Nephron (organoid): ENCODE data around the gene SH3GLB2.
"Not testable (repeated sequence)": the region's sequence is repeated elsewhere in the genome, so short reads cannot be mapped to it uniquely, and the experiment has no call there.

Experiments used
- H3K27ac Mint-ChIP-seq, 3 experiments: 2 replicates each; pipeline ENCODE4 v1.8.0; 2020; ENCODE audit warnings: mixed read lengths in 3 of 3, mild to moderate bottlenecking in 2 of 3, moderate library complexity in 1 of 3
- H3K27me3 Mint-ChIP-seq: 2 replicates; pipeline ENCODE4 v1.8.0; 2021; ENCODE audit warnings: low read depth, mild to moderate bottlenecking, moderate library complexity, mixed read lengths
- H3K36me3 Mint-ChIP-seq: 2 replicates; pipeline ENCODE4 v1.8.0; 2020; ENCODE audit warnings: low read depth, mixed read lengths
- H3K4me1 Mint-ChIP-seq: 2 replicates; pipeline ENCODE4 v1.8.0; 2020; ENCODE audit warnings: mixed read lengths
- H3K4me3 Mint-ChIP-seq, 3 experiments: 2 replicates each; pipeline ENCODE4 v1.8.0; 2020; ENCODE audit warnings: mild to moderate bottlenecking in 3 of 3, mixed read lengths in 3 of 3, moderate library complexity in 2 of 3
- H3K9me3 Mint-ChIP-seq: 2 replicates; pipeline ENCODE4 v1.8.0; 2020; ENCODE audit warnings: mixed read lengths
- CTCF ChIP-seq, 3 experiments: fragments of 200-600 bp; sonication (generic); IDR thresholded peaks; one replicate each; pipeline ENCODE4 v1.5.0; 2021; ENCODE audit warnings: antibody characterized with exemption in 3 of 3; ENCODE audit not compliant: unreplicated experiment in 3 of 3

SH3GLB2 gene

GRCh38 chr9:129005336-129005997, 22.7 kb downstream of the SH3GLB2 start:
- H3K4me3 Mint-ChIP-seq = no peak overlapping the region
- peaks cover 49% of the 10 kb centered on the region for H3K36me3 Mint-ChIP-seq
- peaks cover 6% of the 10 kb centered on the region for H3K4me1 Mint-ChIP-seq
- no peaks in the 10 kb centered on the region for H3K27me3 Mint-ChIP-seq
- H3K9me3 Mint-ChIP-seq = no peaks in the 10 kb centered on the region
- peak overlapping the region in 1 of 3 experiments; percentile 29 for H3K27ac Mint-ChIP-seq
- TF ChIP-seq CTCF (IDR thresholded peaks at IDR 0.05; ENCODE audit: unreplicated experiment in 3 of 3) = no peak

GRCh38 chr9:129004173-129004572, 24.0 kb downstream of the SH3GLB2 start:
- not testable (repeated sequence) for H3K27me3 Mint-ChIP-seq, H3K27ac Mint-ChIP-seq, H3K4me3 Mint-ChIP-seq, H3K9me3 Mint-ChIP-seq, H3K4me1 Mint-ChIP-seq
- H3K36me3 Mint-ChIP-seq = peaks cover 59% of the 10 kb centered on the region

GRCh38 chr9:129002992-129003391, 25.1 kb downstream of the SH3GLB2 start:
- Mint-ChIP-seq H3K27ac (no peak overlapping the region), H3K9me3 (no peaks in the 10 kb centered on the region), H3K4me1 (peaks cover 6% of the 10 kb centered on the region)

GRCh38 chr9:129001504-129002325, 26.4 kb downstream of the SH3GLB2 start:
- no peaks in the 10 kb centered on the region for H3K4me1 Mint-ChIP-seq
- H3K4me3 Mint-ChIP-seq = no peak overlapping the region
- no peak for TF ChIP-seq CTCF (IDR thresholded peaks at IDR 0.05; ENCODE audit: unreplicated experiment in 3 of 3)
- no peaks in the 10 kb centered on the region for H3K9me3 Mint-ChIP-seq
- H3K27ac Mint-ChIP-seq = no peak overlapping the region
- peaks cover 72% of the 10 kb centered on the region for H3K36me3 Mint-ChIP-seq
- H3K27me3 Mint-ChIP-seq = no peaks in the 10 kb centered on the region

More at GRCh38 chr9:129002992-129003391, 25.1 kb downstream of the SH3GLB2 start:
- no peak for TF ChIP-seq CTCF (IDR thresholded peaks at IDR 0.05; ENCODE audit: unreplicated experiment in 3 of 3)
- Mint-ChIP-seq H3K4me3 (no peak overlapping the region), H3K36me3 (peaks cover 69% of the 10 kb centered on the region), H3K27me3 (no peaks in the 10 kb centered on the region)

- TF ChIP-seq CTCF (IDR thresholded peaks at IDR 0.05; ENCODE audit: unreplicated experiment in 3 of 3) = no peak
- Mint-ChIP-seq H3K27me3 (no peaks in the 10 kb centered on the region), H3K27ac (no peak overlapping the region), H3K4me1 (no peaks in the 10 kb centered on the region), H3K4me3 (no peak overlapping the region), H3K9me3 (no peaks in the 10 kb centered on the region), H3K36me3 (peaks cover 76% of the 10 kb centered on the region)
Measured at GRCh38 chr9:128999581-129000206, 28.4 kb downstream of the SH3GLB2 start.

GRCh38 chr9:128998462-128998861, 29.7 kb downstream of the SH3GLB2 start:
- no peak overlapping the region for H3K4me3 Mint-ChIP-seq
- no peaks in the 10 kb centered on the region for H3K4me1 Mint-ChIP-seq
- no peaks in the 10 kb centered on the region for H3K9me3 Mint-ChIP-seq
- H3K27me3 Mint-ChIP-seq = no peaks in the 10 kb centered on the region
- no peak for TF ChIP-seq CTCF (IDR thresholded peaks at IDR 0.05; ENCODE audit: unreplicated experiment in 3 of 3)
- H3K36me3 Mint-ChIP-seq = peaks cover 87% of the 10 kb centered on the region
- H3K27ac Mint-ChIP-seq = no peak overlapping the region
